H1 (cell line): Measurements from ENCODE around the gene DCAF6. TPM values are rescaled to one million over a fixed set of nuclear protein-coding genes. Genes with fewer than 3 reads are reported as not detected.

ENCODE experiments used
- CTCF ChIA-PET: fragments of 300-600 bp; sonication (Branson Sonifier 250); formaldehyde crosslinking; loops from one replicate; lab custom pipeline; 2021; ENCODE audit not compliant: partially characterized antibody; lab: Charles Lee
- POLR2A ChIA-PET: fragments of 300-600 bp; sonication (Branson Sonifier 250); formaldehyde crosslinking; loops from one replicate; lab custom pipeline; 2021; ENCODE audit warnings: inconsistent platforms; ENCODE audit not compliant: partially characterized antibody; lab: Charles Lee
- DNase-seq, 2 experiments: peaks; one replicate each; pipeline versions ENCODE4 v3.0.0 to v3.0.0-alpha.2; 2010 to 2022; ENCODE audit warnings: low spot score in 2 of 2, low read depth in 1 of 2, mixed read lengths in 1 of 2
- FAIRE-seq: peaks from 2 replicates; lab custom pipeline; 2011; peaks lifted over from hg19 to GRCh38; lab: Jason Lieb, UNC
- H2AFZ ChIP-seq: 2 replicates; pipeline ENCODE4 v1.8.1; 2012; ENCODE audit warnings: low read length, inconsistent platforms
- H2AK5ac ChIP-seq: 2 replicates; pipeline ENCODE4 v1.6.1; 2013; ENCODE audit warnings: low read depth, low read length
- H2BK120ac ChIP-seq: replicated peaks from 2 replicates; pipeline ENCODE3; 2013; ENCODE audit warnings: low read depth, low read length, inconsistent platforms
- H2BK12ac ChIP-seq: 2 replicates; pipeline ENCODE4 v1.6.1; 2013; ENCODE audit warnings: low read depth, low read length
- H2BK15ac ChIP-seq: 2 replicates; pipeline ENCODE4 v1.6.1; 2013; ENCODE audit warnings: low read length
- H2BK20ac ChIP-seq: 2 replicates; pipeline ENCODE4 v1.6.1; 2013; ENCODE audit warnings: low read length
- H2BK5ac ChIP-seq: 2 replicates; pipeline ENCODE4 v1.6.1; 2013; ENCODE audit warnings: low read depth, low read length
- H3K14ac ChIP-seq: 2 replicates; pipeline ENCODE4 v1.6.1; 2013; ENCODE audit warnings: inconsistent platforms; ENCODE audit not compliant: insufficient read length
- H3K18ac ChIP-seq: 2 replicates; pipeline ENCODE4 v1.6.1; 2013; ENCODE audit warnings: low read length; ENCODE audit errors: extremely low read depth
- H3K23ac ChIP-seq: 2 replicates; pipeline ENCODE4 v1.6.1; 2013; ENCODE audit warnings: inconsistent platforms; ENCODE audit not compliant: insufficient read length
- H3K23me2 ChIP-seq: 2 replicates; pipeline ENCODE4 v1.6.1; 2013; ENCODE audit warnings: low read depth, low read length
- H3K27ac ChIP-seq: 2 replicates; pipeline ENCODE4 v1.6.1; 2011; ENCODE audit warnings: low read depth, low read length, inconsistent platforms
- H3K27me3 ChIP-seq, 4 experiments: replicated peaks in 1 of 4; 1 replicate in 1 of 4; 2 replicates in 3 of 4; pipeline versions ENCODE4 v1.6.1 to v1.8.1; 2011 to 2013; ENCODE audit warnings: low read length in 3 of 4, mild to moderate bottlenecking in 3 of 4, inconsistent platforms in 2 of 4, mixed read lengths in 2 of 4, moderate library complexity in 1 of 4; ENCODE audit not compliant: control insufficient read depth in 3 of 4, insufficient read depth in 3 of 4; ENCODE audit errors: extremely low read depth in 1 of 4
- H3K36me3 ChIP-seq, 4 experiments: 2 replicates each; pipeline versions ENCODE4 v1.6.1 to v1.8.1; 2011 to 2013; ENCODE audit warnings: mild to moderate bottlenecking in 4 of 4, low read length in 3 of 4, moderate library complexity in 2 of 4, control low read depth in 1 of 4, inconsistent platforms in 1 of 4; ENCODE audit not compliant: insufficient read depth in 4 of 4, control insufficient read depth in 2 of 4
- H3K4ac ChIP-seq: replicated peaks from 2 replicates; pipeline ENCODE3; 2013; ENCODE audit warnings: low read length, low read depth, mixed read lengths, inconsistent platforms; ENCODE audit not compliant: insufficient read length
- H3K4me1 ChIP-seq, 4 experiments: replicated peaks in 1 of 4; 1 replicate in 1 of 4; 2 replicates in 3 of 4; pipeline versions ENCODE4 v1.6.1 to v1.8.1; 2011 to 2013; ENCODE audit warnings: low read length in 3 of 4, inconsistent platforms in 2 of 4, mixed read lengths in 1 of 4; ENCODE audit not compliant: insufficient read depth in 4 of 4, control insufficient read depth in 3 of 4
- H3K4me2 ChIP-seq, 2 experiments: 2 replicates each; pipeline versions ENCODE4 v1.6.1 to v1.8.1; 2011 to 2013; ENCODE audit warnings: low read depth in 2 of 2, low read length in 2 of 2, control low read depth in 1 of 2, inconsistent platforms in 1 of 2, mild to moderate bottlenecking in 1 of 2; ENCODE audit not compliant: insufficient read depth in 1 of 2
- H3K4me3 ChIP-seq, 4 experiments: fragments of 200-600, 300-600 bp in 1 of 4; sonication (generic), shearing (Covaris generic), sonication (Bioruptor Twin) in 1 of 4; 2 replicates each; pipeline versions ENCODE4 v1.5.1 to v1.8.1; 2011 to 2016; ENCODE audit warnings: low read length in 4 of 4, low read depth in 3 of 4, control low read depth in 2 of 4, inconsistent platforms in 2 of 4, mild to moderate bottlenecking in 2 of 4, mixed read lengths in 1 of 4, moderate library complexity in 1 of 4; ENCODE audit not compliant: insufficient read depth in 2 of 4; ENCODE audit errors: extremely low read depth in 1 of 4
- H3K56ac ChIP-seq: replicated peaks from 2 replicates; pipeline ENCODE3; 2013; ENCODE audit warnings: low read depth, mild to moderate bottlenecking, mixed read lengths, low read length, inconsistent platforms; ENCODE audit not compliant: insufficient read length
- H3K79me1 ChIP-seq: 2 replicates; pipeline ENCODE4 v1.6.1; 2013; ENCODE audit warnings: low read depth, low read length, control low read depth
- H3K79me2 ChIP-seq, 2 experiments: 2 replicates each; pipeline versions ENCODE4 v1.6.1 to v1.8.1; 2012 to 2013; ENCODE audit warnings: low read length in 2 of 2, mild to moderate bottlenecking in 2 of 2, inconsistent platforms in 1 of 2; ENCODE audit not compliant: insufficient read depth in 2 of 2, control insufficient read depth in 1 of 2
- H3K9ac ChIP-seq, 4 experiments: replicated peaks in 1 of 4; 1 replicate in 1 of 4; 2 replicates in 3 of 4; pipeline versions ENCODE4 v1.6.1 to v1.8.1; 2011 to 2013; ENCODE audit warnings: low read depth in 3 of 4, low read length in 3 of 4, control low read depth in 2 of 4, mild to moderate bottlenecking in 2 of 4, moderate library complexity in 2 of 4, inconsistent platforms in 1 of 4; ENCODE audit errors: extremely low read depth in 1 of 4
- H3K9me3 ChIP-seq, 2 experiments: 2 replicates each; pipeline versions ENCODE4 v1.6.1 to v1.8.1; 2012 to 2013; ENCODE audit warnings: mild to moderate bottlenecking in 2 of 2, moderate library complexity in 2 of 2, control low read depth in 1 of 2, inconsistent platforms in 1 of 2, low read depth in 1 of 2, low read length in 1 of 2, mixed read lengths in 1 of 2; ENCODE audit not compliant: insufficient read depth in 2 of 2
- H4K20me1 ChIP-seq, 2 experiments: replicated peaks in 1 of 2; 2 replicates each; pipeline versions ENCODE3 to v1.8.1; 2011 to 2013; ENCODE audit warnings: inconsistent platforms in 2 of 2, low read length in 2 of 2, mild to moderate bottlenecking in 1 of 2; ENCODE audit not compliant: insufficient read depth in 2 of 2, control insufficient read depth in 1 of 2
- H4K5ac ChIP-seq: 2 replicates; pipeline ENCODE4 v1.6.1; 2013; ENCODE audit warnings: low read length, low read depth, mixed read lengths, inconsistent platforms; ENCODE audit not compliant: insufficient read length
- H4K8ac ChIP-seq: 2 replicates; pipeline ENCODE4 v1.8.0; 2013; ENCODE audit warnings: mild to moderate bottlenecking, moderate library complexity, low read length, inconsistent platforms; ENCODE audit not compliant: insufficient read depth; ENCODE audit errors: extremely low read depth
- H4K91ac ChIP-seq: replicated peaks from 2 replicates; pipeline ENCODE3; 2013; ENCODE audit warnings: low read length, mixed read lengths, inconsistent platforms; ENCODE audit not compliant: insufficient read length
- ASH2L ChIP-seq: fragments of 200-600, 300-600 bp; sonication (generic); IDR thresholded peaks from one replicate; pipeline ENCODE4 v1.7.1; 2017; ENCODE audit warnings: low read length
- CBX8 ChIP-seq: fragments of 300-800, 300-1000 bp; sonication (generic); IDR thresholded peaks from 2 replicates; pipeline ENCODE4 v1.7.1; 2016; ENCODE audit warnings: low read depth, low read length, borderline replicate concordance
- CTBP2 ChIP-seq: IDR thresholded peaks from 2 replicates; pipeline ENCODE4 v1.7.0; 2011; ENCODE audit warnings: borderline replicate concordance, mild to moderate bottlenecking, moderate library complexity, mixed read lengths, low read length; ENCODE audit not compliant: insufficient read depth, insufficient read length
- GABPA ChIP-seq: IDR thresholded peaks from 2 replicates; pipeline ENCODE4 v1.6.1; 2011; ENCODE audit warnings: mild to moderate bottlenecking, low read length, moderate library complexity, borderline replicate concordance; ENCODE audit not compliant: insufficient read depth
- GTF2F1 ChIP-seq: IDR thresholded peaks from 2 replicates; pipeline ENCODE4 v1.6.1; 2012; ENCODE audit warnings: low read depth, low read length, improper control_type of control experiment, borderline replicate concordance
- HDAC6 ChIP-seq: IDR thresholded peaks from one replicate; pipeline ENCODE4 v1.7.1; 2012; ENCODE audit warnings: low read depth, mild to moderate bottlenecking, inconsistent platforms, low read length, moderate library complexity
- NANOG ChIP-seq: IDR thresholded peaks from 2 replicates; pipeline ENCODE4 v1.6.1; 2011; ENCODE audit warnings: low read length, low read depth, mild to moderate bottlenecking, inconsistent platforms; ENCODE audit not compliant: insufficient read depth, poor library complexity, severe bottlenecking
- TAF7 ChIP-seq: optimal IDR thresholded peaks from 2 replicates; pipeline ENCODE3; 2011; ENCODE audit warnings: low read depth, mild to moderate bottlenecking, inconsistent platforms, low read length, moderate library complexity, borderline replicate concordance
- WGBS, 2 experiments: shearing (Covaris generic) in 1 of 2; methylation state at CpG; one replicate each; pipeline versions ENCODE4 v1.1.6 to v1.1.7; 2013 to 2015; ENCODE audit warnings: low lambda C conversion rate in 2 of 2, mixed read lengths in 2 of 2, inconsistent platforms in 1 of 2, low coverage in 1 of 2, missing lambda C conversion rate in 1 of 2; ENCODE audit not compliant: insufficient replicate concordance in 2 of 2, insufficient coverage in 1 of 2, insufficient read length in 1 of 2; ENCODE audit errors: extremely low coverage in 1 of 2, missing lambda C conversion rate in 1 of 2; 5-methylcytosine and 5-hydroxymethylcytosine counted together
- polyA plus RNA-seq, 7 experiments: library from polyadenylated mRNA; depleted of rRNA in 3 of 7; stranded (reverse) in 5 of 7; unstranded in 2 of 7; fragments of >200 nt in 5 of 7; fragments of 200-250 nt in 2 of 7; gene quantifications; 1 replicate in 5 of 7; 2 replicates in 1 of 7; 4 replicates in 1 of 7; pipeline versions ENCODE4 v1.2.1 to v1.2.3, GENCODE V29; 2011 to 2013; ENCODE audit warnings: missing spikeins in 2 of 7, mixed read lengths in 2 of 7
- total RNA-seq: library from RNA; stranded (reverse); fragmentation: NEBNext Ultra II Directional; extraction: Animal tissue kit (Norgen Biotek cat#: 25700); gene quantifications from 2 replicates; pipeline ENCODE4 v1.2.1, GENCODE V29; 2021
- TF ChIP-seq, protein P1 (sequence below), 3 experiments: IDR thresholded peaks; 1 replicate in 2 of 3; 2 replicates in 1 of 3; pipeline versions ENCODE4 v1.5.1 to v1.6.1; 2011; ENCODE audit warnings: low read length in 3 of 3, mild to moderate bottlenecking in 3 of 3, inconsistent platforms in 2 of 3, low read depth in 1 of 3, moderate library complexity in 1 of 3; ENCODE audit not compliant: insufficient read depth in 1 of 3; ENCODE audit errors: control extremely low read depth in 1 of 3
- TF ChIP-seq, protein P2 (sequence below): IDR thresholded peaks from 2 replicates; pipeline ENCODE4 v1.6.1; 2011; ENCODE audit warnings: low read length, improper control_type of control experiment

Gene DCAF6
- total and polyA plus RNA-seq, 2 of the 8 experiments (the other 6 are each of a cell fraction or from before 2014, with no cell fraction given): 12.3 to 17.4 TPM

DNA sequence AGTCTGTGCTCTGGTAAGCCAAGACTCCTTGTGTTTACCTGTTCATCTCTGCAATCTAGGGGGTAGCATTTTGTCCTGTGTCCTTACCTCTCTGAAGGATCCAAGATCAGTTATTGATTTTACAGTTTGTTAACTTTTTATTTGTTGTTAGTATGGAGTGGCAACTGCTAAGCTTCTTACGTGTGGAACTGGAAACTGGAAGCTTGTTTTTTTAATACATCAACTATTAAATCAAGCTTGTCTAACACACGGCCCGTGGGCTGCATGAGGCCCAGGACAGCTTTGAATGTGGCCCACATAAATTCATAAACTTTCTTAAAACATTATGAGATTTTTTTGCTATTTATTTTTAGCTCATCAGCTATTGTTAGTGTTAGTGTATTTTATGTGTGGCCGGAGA, 29.6 kb downstream of the DCAF6 start:
- 94% methylated on average over 4 of the region's 4 CpGs; no CpG with 5 or more reads in 1 of the 2 experiments for WGBS, 2 experiments
- TF ChIP-seq ASH2L (no peak), CBX8 (no peak), GABPA (no peak), TAF7 (no peak), GTF2F1 (no peak), CTBP2 (no peak), NANOG (no peak), HDAC6 (no peak)
- TF ChIP-seq, protein P1, sequence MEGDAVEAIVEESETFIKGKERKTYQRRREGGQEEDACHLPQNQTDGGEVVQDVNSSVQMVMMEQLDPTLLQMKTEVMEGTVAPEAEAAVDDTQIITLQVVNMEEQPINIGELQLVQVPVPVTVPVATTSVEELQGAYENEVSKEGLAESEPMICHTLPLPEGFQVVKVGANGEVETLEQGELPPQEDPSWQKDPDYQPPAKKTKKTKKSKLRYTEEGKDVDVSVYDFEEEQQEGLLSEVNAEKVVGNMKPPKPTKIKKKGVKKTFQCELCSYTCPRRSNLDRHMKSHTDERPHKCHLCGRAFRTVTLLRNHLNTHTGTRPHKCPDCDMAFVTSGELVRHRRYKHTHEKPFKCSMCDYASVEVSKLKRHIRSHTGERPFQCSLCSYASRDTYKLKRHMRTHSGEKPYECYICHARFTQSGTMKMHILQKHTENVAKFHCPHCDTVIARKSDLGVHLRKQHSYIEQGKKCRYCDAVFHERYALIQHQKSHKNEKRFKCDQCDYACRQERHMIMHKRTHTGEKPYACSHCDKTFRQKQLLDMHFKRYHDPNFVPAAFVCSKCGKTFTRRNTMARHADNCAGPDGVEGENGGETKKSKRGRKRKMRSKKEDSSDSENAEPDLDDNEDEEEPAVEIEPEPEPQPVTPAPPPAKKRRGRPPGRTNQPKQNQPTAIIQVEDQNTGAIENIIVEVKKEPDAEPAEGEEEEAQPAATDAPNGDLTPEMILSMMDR (IDR thresholded peaks at IDR 0.05; ENCODE audit: control extremely low read depth in 1 of 3, insufficient read depth in 1 of 3, low read depth in 1 of 3, low read length in 3 of 3): no peak
- TF ChIP-seq, protein P2, sequence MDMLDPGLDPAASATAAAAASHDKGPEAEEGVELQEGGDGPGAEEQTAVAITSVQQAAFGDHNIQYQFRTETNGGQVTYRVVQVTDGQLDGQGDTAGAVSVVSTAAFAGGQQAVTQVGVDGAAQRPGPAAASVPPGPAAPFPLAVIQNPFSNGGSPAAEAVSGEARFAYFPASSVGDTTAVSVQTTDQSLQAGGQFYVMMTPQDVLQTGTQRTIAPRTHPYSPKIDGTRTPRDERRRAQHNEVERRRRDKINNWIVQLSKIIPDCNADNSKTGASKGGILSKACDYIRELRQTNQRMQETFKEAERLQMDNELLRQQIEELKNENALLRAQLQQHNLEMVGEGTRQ: no peak

More for the DNA sequence above, 29.6 kb downstream of the DCAF6 start:
- H2BK5ac ChIP-seq: no peak overlapping the region
- H2BK15ac ChIP-seq: no peak overlapping the region
- no peak overlapping the region for H4K8ac ChIP-seq
- ChIA-PET POLR2A (no interaction called here), CTCF (interaction anchor here (0.6 to 1.5 kb wide), 2 partner anchors 10 to 46 kb away, joined by 3 to 5 read pairs; no protein-coding TSS in a partner anchor)
- H3K18ac ChIP-seq: no peak overlapping the region
- no peak overlapping the region for H2BK120ac ChIP-seq
- H3K36me3 ChIP-seq: peaks cover 0 to 12% (median 5%) of the 10 kb centered on the region in 4 experiments; a peak in 3 of 8 replicates
- no peak overlapping the region for H3K4me2 ChIP-seq
- no peak overlapping the region for H2AK5ac ChIP-seq
- no peak overlapping the region for H3K27ac ChIP-seq
- no peak overlapping the region for H2BK12ac ChIP-seq
- H3K4me1 ChIP-seq: no peaks in the 10 kb centered on the region
- H3K9ac ChIP-seq: no peak overlapping the region
- H3K27me3 ChIP-seq: no peaks in the 10 kb centered on the region
- H3K14ac ChIP-seq: no peak overlapping the region
- no peak overlapping the region for H2BK20ac ChIP-seq
- H3K23ac ChIP-seq: no peak overlapping the region
- H3K4ac ChIP-seq: no peak overlapping the region
- no peak overlapping the region for H3K4me3 ChIP-seq
- DNase-seq (no peak), FAIRE-seq (no peak)
- no peaks in the 10 kb centered on the region for H3K9me3 ChIP-seq
- no peak overlapping the region for H3K56ac ChIP-seq
- no peak overlapping the region for H2AFZ ChIP-seq
- peaks cover 0 to 35% of the 10 kb centered on the region in 2 experiments; a peak in 2 of 4 replicates for H3K79me2 ChIP-seq
- no peaks in the 10 kb centered on the region for H3K79me1 ChIP-seq
- no peak overlapping the region for H4K91ac ChIP-seq
- no peaks in the 10 kb centered on the region for H3K23me2 ChIP-seq
- no peaks in the 10 kb centered on the region for H4K20me1 ChIP-seq
- H4K5ac ChIP-seq: no peak overlapping the region
